Upper lobe of right lung (tissue), 1 donor: ENCODE measurements around the gene ZMIZ2. TPM values are rescaled to one million over a fixed set of nuclear protein-coding genes. Genes with fewer than 3 reads are reported as not detected.

Source experiments
- ATAC-seq: fragments of 200-7000 bp; cut with Tn5 transposase; one replicate; pipeline ENCODE4 v1.9.1; 2020; ENCODE audit warnings: mild to moderate bottlenecking, moderate library complexity
- DNase-seq: peaks from one replicate; pipeline ENCODE4 v3.0.0-alpha.2; 2020
- H3K27ac ChIP-seq: fragments of 200-600 bp; one replicate; pipeline ENCODE4 v1.8.0; 2022
- H3K27me3 ChIP-seq: fragments of 200-600 bp; one replicate; pipeline ENCODE4 v1.8.0; 2022; ENCODE audit warnings: mild to moderate bottlenecking
- H3K36me3 ChIP-seq: fragments of 200-600 bp; one replicate; pipeline ENCODE4 v1.8.0; 2022
- H3K4me1 ChIP-seq: fragments of 200-600 bp; one replicate; pipeline ENCODE4 v1.8.0; 2022
- H3K4me3 ChIP-seq: fragments of 200-600 bp; one replicate; pipeline ENCODE4 v1.8.0; 2022; ENCODE audit warnings: mild to moderate bottlenecking
- H3K9me3 ChIP-seq: fragments of 200-600 bp; one replicate; pipeline ENCODE4 v1.8.0; 2022
- CTCF ChIP-seq: fragments of 200-600 bp; IDR thresholded peaks from one replicate; pipeline ENCODE4 v1.8.0; 2022; ENCODE audit warnings: antibody characterized with exemption
- intact Hi-C: fragments of 100-400 bp; cut with DNase I; formaldehyde crosslinking; loops from one replicate; pipeline ENCODE4 v1.11.0; 2022
- total RNA-seq: library from RNA; stranded (reverse); fragmentation: NEBNext Ultra II Directional; extraction: Animal tissue kit (Norgen Biotek cat#: 25700); gene quantifications from one replicate; pipeline ENCODE4 v1.2.1, GENCODE V29; 2021
- donor health status: DM: no; HTN: yes; CAD: no; lungs with severe emphysema.

Gene ZMIZ2
- total RNA-seq, 1 donor from 2014 or later = 95.4 TPM

DNA sequence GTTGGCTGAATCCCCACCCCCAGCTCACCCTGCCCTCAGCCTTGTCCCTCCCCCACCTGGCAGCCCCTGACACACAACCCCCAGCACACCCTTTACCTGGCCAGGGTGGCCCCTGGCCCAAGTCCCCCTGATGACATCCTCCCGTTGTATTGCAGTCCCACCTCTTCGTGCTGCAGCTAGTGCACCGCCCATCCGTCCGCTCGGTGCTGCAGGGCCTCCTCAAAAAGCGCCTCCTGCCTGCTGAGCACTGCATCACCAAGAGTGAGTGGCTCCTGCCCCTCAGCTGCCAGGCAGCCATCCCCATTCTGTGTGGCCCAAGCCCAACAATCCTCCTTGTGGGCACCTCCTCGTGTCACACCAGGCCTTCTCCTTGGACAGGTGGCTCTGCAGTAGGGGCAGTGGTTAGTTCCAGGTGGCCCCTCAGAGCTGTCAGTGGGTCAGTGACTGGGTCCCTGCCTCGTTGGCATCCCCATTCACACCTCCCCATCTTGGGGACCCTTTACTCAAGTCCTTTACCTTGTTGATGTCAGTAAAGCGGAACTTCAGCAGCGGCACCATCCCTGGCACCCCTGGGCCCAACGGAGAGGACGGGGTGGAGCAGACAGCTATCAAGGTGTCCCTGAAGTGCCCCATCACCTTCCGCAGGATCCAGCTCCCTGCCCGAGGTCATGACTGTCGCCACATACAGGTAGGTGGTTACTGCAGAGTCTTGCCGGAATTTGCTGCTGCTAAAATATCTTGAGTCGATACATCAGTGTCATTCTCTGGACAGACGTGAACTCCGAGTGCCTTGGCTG is 14.3 kb downstream of the ZMIZ2 start:
- Histone ChIP-seq H3K9me3 (no peaks in the 10 kb centered on the region), H3K4me1 (peaks cover 5% of the 10 kb centered on the region), H3K4me3 (no peak overlapping the region), H3K27ac (no peak overlapping the region), H3K36me3 (peaks cover 92% of the 10 kb centered on the region), H3K27me3 (no peaks in the 10 kb centered on the region)
- TF ChIP-seq CTCF = no peak
- ATAC-seq (no peak), DNase-seq (no peak)
- intact Hi-C loops = no loop called here

DNA sequence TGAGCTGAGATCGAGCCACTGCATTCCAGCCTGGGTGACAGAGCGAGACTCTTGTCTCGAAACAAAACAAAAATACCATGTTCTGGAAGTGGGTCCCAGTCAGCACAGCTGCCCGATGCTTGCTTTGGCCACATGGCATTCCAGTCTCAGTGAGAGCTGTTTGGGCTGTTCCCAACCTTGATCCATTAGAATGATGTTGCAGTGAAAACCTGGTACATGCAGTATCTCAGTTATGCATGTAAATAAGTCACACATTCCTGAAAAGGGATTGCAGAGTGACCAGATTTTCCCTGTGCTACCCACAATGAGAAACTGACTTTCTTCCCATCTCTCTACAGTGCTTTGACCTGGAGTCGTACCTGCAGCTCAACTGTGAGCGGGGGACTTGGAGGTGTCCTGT is 15.4 kb downstream of the ZMIZ2 start:
- TF ChIP-seq CTCF = no peak
- H3K27me3 ChIP-seq = no peaks in the 10 kb centered on the region
- peaks cover 87% of the 10 kb centered on the region for H3K36me3 ChIP-seq
- DNase-seq = no peak
- ATAC-seq = no peak
- H3K9me3 ChIP-seq = no peaks in the 10 kb centered on the region
- H3K4me3 ChIP-seq = no peak overlapping the region
- H3K4me1 ChIP-seq = peaks cover 17% of the 10 kb centered on the region
- intact Hi-C loops = no loop called here
- no peak overlapping the region for H3K27ac ChIP-seq

DNA sequence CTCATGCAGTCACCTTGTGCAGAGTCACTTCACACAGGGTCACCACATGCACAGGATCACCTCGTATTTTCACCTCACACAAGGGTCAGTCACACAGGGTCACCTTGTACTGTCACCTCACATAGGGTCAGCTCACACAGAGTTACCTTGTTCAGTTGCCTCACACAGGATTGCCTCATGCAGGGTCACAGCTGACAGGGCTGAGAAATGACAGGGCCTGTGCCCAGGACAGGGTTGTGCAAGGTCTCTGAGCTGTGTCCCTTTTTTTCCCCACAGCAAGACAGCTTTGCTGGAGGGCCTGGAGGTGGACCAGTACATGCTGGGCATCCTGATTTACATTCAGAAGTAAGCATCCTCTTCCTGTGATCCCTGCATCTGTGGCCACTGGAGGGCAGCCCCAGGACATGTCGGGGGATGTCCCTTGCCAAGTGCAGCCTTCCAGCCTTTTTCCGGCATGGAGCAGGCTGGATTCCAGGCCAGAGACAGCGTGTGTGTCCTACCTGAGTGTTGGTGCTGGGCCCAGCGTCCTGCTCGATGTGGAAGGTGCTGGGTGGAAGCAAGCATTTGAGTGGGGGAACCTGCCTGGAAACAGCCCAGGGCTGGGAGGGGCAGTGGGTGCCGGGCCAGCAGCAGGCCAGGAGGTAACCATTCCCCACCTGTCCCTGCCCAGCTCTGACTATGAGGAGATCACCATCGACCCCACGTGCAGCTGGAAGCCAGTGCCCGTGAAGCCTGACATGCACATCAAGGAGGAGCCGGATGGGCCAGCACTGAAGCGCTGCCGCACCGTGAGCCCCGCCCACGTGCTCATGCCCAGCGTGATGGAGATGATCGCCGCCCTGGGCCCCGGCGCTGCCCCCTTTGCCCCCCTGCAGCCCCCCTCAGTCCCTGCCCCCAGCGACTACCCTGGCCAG is 16.3 kb downstream of the ZMIZ2 start:
- no peak for TF ChIP-seq CTCF
- Histone ChIP-seq H3K27me3 (no peaks in the 10 kb centered on the region), H3K27ac (no peak overlapping the region), H3K4me1 (peaks cover 25% of the 10 kb centered on the region), H3K9me3 (no peaks in the 10 kb centered on the region), H3K36me3 (peaks cover 79% of the 10 kb centered on the region), H3K4me3 (no peak overlapping the region)
- ATAC-seq (no peak), DNase-seq (no peak)
- intact Hi-C loops = no loop called here

GRCh38 chr7:44765579-44766415 is 17.1 kb downstream of the ZMIZ2 start:
- Histone ChIP-seq H3K27ac (no peak overlapping the region), H3K27me3 (no peaks in the 10 kb centered on the region), H3K36me3 (peaks cover 70% of the 10 kb centered on the region), H3K4me1 (peaks cover 34% of the 10 kb centered on the region), H3K4me3 (no peak overlapping the region), H3K9me3 (no peaks in the 10 kb centered on the region)
- intact Hi-C loops = no loop called here
- no peak for ATAC-seq
- DNase-seq = no peak
- no peak for TF ChIP-seq CTCF

- H3K9me3 ChIP-seq = no peaks in the 10 kb centered on the region
- no peak overlapping the region for H3K4me3 ChIP-seq
- DNase-seq (no peak), ATAC-seq (no peak)
- H3K27ac ChIP-seq = no peak overlapping the region
- TF ChIP-seq CTCF = no peak
- H3K4me1 ChIP-seq = peaks cover 35% of the 10 kb centered on the region
- peaks cover 64% of the 10 kb centered on the region for H3K36me3 ChIP-seq
- intact Hi-C loops = no loop called here
- H3K27me3 ChIP-seq = no peaks in the 10 kb centered on the region
These were observed 17.8 kb downstream of the ZMIZ2 start for GRCh38 chr7:44766416-44766801.
